GM18505 (cell line): ENCODE measurements around the gene BIN1.
A peak's percentile ranks its signal among the peaks of the same experiment; 100 is the strongest.

Source experiments
- ATAC-seq: cut with Tn5 transposase; IDR thresholded peaks from one replicate; pipeline ENCODE4 v1.9.1; 2021; ENCODE audit not compliant: unreplicated experiment
- POLR2A ChIP-seq: IDR thresholded peaks from 4 replicates; pipeline ENCODE4 v1.6.1; 2011; ENCODE audit warnings: borderline replicate concordance; ENCODE audit not compliant: insufficient read depth, insufficient read length; ENCODE audit errors: extremely low read depth

The BIN1 gene, protein sequence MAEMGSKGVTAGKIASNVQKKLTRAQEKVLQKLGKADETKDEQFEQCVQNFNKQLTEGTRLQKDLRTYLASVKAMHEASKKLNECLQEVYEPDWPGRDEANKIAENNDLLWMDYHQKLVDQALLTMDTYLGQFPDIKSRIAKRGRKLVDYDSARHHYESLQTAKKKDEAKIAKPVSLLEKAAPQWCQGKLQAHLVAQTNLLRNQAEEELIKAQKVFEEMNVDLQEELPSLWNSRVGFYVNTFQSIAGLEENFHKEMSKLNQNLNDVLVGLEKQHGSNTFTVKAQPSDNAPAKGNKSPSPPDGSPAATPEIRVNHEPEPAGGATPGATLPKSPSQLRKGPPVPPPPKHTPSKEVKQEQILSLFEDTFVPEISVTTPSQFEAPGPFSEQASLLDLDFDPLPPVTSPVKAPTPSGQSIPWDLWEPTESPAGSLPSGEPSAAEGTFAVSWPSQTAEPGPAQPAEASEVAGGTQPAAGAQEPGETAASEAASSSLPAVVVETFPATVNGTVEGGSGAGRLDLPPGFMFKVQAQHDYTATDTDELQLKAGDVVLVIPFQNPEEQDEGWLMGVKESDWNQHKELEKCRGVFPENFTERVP

DNA sequence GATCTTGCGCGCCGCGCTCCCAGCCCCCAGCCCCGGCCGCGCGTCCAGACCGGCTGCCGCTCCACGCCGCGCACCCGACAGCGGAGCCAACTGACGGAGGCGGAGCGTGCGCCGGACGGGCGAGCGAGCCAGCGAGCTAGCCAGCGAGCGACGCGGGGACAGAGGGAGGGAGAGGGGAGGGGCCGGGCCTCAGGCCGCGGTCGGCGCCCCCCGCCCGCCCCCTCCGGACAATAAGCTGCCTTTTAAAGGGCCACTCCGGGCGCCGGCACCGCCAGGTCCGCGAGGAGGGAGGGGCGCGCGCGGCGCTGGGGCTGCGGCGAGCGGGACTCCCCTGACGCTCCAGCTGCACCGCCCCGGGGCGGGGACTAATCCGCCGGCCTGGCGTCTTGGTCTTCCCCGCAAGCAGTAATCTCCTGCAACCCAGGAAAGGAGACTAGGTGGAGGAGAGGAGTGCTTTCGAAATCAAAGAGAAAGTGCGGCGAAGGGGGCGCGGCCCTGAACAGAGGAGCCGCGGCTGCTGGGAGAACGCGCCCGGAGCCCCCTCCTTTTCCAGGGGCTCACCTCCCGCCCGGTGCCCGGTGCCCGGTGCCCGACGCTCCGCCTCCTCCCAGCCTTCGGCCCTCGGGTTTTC lies at the start of gene BIN1:
TSS of gene BIN1 (minus strand) at position 164 of the 631 bp plus-strand sequence. CDS start 211 bp downstream, outside the sequence.
- TF ChIP-seq POLR2A = no peak
- ATAC-seq = peak; percentile 88

DNA sequence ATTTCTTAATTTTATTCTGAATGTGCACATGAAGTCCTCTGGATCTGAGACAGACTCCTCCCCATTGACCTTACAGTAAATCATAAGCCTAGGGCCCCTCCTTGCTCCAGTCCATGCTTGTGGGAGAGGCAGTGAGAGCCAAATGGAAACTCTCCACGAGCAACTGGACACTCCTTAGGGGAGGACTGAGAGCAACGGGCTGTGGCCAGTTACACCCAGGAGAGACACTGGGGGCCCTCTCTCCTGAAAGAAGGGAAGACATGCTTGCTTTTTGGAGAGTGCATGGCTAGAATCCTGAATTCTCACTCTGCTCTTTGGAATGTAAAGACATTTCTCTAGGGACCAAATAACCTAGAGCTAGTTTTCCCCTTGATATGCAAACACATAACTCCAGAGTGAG lies 49.0 kb upstream of the BIN1 start:
- no peak for TF ChIP-seq POLR2A
- ATAC-seq = no peak

DNA sequence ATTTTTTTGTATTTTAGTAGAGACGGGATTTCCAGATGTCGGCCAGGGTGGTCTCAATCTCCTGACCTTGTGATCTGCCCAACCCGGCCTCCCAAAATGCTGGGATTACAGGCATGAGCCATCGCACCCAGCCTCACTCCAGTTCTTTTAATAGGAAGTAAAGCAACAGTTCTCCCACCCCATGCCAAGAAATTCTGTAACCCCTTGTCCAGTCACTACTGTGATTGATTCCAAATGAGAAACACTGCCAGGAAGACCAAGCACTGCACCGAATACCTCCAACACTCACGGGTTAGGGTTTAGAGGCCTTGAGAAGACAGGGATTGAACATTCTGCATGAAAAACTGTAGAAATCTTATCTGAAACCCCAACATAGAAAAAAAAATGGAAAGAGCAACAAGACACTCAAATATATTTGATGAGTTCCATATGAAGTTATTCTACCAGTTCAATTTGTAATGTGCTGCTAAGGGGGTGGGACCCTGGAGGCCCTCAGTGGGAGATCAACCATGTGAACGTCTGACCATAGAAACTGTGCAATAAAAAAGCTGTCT lies 48.2 kb upstream of the BIN1 start:
- no peak for TF ChIP-seq POLR2A
- no peak for ATAC-seq

DNA sequence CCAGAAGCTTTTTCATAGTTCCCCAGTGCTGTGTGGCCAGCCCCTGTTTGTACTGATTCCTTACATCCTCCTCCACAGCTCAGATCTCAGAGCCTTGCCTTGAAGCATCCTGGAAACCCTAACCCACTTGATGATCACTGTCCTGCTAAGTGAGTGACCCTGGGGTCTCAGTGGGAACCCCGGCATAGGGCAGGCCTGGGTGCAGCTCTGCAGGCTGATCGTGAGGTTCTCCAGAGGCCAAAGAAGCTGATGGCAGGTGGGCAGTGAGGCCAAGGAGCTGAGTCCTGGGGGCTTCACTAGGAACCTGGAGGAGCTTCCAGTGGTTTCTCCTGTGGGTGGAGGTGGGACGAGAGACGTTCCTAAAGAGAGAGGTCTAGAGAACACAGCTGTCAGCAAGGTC lies 47.4 kb upstream of the BIN1 start:
- no peak for TF ChIP-seq POLR2A
- no peak for ATAC-seq

DNA sequence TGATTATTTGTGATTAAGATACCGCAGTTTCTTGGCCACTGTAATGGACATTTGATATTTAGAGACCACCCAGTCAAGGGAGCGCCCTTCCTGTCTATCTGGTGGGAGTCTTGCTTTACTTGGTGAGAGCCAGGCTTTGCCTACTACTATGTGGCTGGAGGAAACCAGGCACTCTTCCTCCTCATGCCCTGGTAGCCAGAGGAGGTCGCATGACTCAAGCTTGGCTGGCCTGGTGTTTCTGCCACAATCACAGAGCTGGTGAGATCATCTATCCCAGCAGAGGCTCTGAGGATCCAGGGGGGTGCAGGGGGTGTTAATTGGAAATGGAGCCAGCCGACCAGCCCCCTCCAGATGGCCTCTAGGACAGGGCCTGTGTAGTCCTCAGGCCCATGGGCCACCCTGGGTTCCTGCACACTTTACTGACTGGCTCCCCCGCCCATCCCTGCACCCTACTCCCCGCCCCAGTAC lies 46.8 kb upstream of the BIN1 start:
- ATAC-seq = no peak
- no peak for TF ChIP-seq POLR2A

DNA sequence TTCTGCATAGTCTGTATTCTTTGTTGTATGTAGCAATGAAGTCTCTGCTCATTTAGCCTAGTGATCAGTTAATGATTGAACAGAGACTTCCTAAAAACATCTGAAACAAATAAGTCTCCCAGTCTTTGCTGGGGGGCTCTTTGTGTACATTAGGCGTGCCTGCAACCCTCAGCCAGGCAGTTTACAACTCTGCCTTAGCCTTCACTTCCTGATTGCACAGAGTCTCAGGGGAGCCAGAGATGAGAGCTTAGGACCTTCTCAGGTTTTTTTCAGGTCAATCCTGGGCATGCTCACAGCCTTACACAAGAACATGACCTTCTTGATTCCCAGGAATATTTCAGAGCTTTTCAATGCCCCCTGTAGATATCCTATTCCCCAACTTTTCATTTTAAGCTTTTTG lies 44.0 kb upstream of the BIN1 start:
- ATAC-seq = no peak
- TF ChIP-seq POLR2A = no peak

DNA sequence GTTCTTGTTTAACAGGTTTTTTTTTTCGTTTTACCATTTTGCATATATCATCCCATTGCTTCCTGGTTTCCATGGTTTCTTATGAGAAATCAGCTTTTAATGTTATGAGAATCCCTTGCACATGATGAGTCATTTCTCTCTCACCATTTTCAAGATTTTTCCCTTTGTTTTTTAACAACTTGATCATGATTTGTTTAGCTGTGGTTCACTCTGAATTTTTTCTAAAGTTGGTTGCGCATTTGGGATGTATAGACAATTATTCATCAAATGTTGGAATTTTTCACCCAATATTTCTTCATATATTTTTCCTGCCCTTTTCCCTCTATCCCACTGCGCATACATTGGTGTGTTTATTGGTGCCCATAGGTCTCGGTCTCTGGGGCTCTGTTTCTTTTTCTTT lies 42.4 kb upstream of the BIN1 start:
- ATAC-seq = no peak
- no peak for TF ChIP-seq POLR2A

DNA sequence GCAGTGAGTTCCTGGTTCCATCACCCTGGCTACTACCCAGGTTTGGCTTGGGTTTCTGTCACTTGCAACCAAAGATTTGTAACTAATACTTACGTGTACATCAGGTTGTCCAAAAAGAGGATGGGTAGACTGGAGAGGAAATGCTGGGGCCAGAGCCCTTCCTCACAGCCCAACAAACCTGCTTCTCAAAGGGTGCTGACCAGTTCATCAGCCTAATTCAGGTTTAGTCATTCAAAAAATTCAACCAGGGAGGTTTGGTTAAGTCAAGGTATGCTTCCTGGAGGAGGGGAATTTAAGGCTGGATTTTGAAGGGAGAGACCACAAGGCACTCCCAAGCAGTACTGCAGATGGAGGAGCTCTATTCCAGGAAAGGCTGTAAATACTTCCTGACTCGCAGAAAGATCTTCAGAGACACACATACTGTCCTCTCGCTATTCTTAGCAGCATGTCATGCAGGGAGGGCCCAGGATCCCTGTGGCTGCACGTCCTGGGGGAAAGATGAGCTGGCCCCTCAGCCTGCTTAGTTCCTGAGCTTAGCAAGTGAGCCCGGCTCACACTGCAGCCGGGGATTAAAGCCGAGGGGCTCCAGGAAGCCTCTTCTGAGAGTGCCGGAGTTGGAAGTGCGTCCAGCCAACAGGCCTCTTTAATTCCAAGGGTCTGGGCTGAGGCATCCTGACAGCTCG lies 40.0 kb upstream of the BIN1 start:
- TF ChIP-seq POLR2A = no peak
- ATAC-seq = no peak

DNA sequence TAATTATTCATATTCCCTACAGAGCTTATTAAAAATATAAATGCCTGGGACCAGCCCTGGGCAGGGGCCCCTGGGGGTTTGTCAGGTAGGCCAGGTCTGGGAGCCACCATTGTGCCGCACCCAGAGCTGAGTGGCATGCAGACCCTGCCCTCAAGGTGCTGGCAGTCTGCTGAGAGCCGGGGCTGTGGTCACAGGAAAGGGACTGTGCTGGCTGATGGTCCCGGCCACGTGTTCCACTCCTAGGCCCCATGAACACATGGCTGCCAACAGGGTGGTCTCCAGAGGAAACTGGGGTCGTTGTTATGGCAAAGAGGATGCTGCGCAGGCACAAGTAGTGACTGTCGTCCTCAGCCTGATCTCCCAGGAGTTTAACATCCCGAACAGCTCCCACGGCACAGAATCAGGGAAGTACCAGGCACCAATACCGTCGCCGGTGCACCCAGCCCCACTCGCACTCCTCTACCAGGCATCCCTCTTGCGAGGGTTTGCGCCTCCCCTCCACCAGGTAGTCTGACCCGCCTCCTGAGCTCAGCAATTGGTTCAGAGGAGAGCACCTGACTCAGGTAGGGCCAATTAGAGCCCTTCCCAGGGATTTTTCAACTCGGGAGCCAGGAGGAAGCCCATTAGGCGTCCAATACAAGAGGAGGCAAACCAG lies 39.2 kb upstream of the BIN1 start:
- no peak for TF ChIP-seq POLR2A
- ATAC-seq = no peak

DNA sequence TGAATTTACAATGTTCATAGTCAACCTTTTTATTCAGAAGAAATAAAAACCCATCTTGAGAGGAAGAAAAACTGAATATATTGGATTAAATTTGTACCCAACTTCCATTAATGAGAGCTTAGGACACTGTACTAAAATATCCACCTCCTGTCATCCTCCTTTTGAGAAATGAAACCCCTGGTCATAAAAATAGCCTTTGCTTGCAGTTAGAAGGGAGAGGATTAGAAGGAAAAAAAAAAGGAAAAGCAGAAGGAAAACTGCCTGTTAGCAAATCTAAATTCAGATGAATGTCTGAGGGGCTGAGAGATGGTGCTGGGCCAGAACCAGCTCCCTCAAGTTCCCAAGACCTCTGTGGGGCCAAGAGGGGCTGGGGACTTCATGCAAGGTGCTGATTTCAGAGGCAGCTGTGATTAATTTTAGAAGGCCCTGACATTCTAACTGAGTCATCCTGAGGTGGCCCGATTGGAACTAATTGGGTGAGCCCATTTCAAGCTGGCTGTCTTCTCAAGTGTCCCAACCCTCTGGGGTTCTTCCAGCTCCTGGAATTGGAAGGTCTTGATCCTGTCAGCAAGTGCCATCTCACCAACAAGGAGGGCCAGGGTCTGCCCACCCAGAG lies 38.4 kb upstream of the BIN1 start:
- TF ChIP-seq POLR2A = no peak
- ATAC-seq = no peak

DNA sequence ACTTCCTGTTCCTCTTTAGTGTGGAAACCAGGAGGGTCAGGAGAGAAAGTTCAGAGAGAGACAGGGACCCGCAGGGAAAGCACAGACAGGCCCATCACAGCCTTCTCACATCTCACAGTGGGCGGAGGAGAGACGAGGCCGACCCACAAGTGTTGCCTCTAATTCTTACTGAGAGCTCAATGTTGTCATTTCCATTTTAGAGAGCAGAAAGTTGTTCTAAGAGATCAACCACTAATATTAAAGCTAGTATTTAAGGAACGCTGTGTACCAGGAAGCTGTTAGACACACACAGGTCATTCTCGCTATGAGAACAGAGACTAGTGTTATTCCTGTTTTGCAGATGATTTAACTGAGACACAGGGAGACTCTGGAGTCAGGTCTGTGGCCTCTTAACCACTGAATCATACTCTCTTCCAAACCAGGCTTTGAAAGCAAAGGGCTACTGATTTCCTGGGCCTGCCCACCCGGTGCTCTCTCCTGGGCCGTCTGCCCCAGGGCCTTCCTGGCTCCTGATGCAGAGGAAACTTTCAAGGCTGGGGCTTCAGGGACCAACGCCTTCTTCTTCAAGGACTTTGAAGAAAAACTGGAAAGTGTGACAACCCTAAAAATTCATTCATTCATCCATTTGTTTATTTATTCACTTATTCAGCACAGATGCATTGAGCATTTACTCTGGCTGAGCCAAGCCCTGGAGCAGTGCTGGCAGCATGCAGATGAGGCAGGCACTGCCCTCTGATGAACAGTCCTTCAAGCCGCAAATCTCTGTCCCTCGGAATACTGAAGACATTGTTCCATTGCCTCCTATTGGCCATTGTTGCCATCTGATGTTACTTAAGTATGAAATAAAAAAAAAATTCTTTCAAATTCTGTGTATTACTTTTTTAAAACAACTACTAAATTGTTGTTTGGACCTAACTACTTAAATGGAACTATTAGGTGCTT lies 37.2 kb upstream of the BIN1 start:
- no peak for TF ChIP-seq POLR2A
- ATAC-seq = no peak
